NCI-H146 treated with DMSO at 0.1 percent for 48 hours (cell line): ENCODE results near the gene BPIFA1.

Experiments
- DNase-seq: peaks from one replicate; lab custom pipeline; 2025; ENCODE audit not compliant: unreplicated experiment; lab: John Stamatoyannopoulos, UW

BPIFA1 gene

GRCh38 chr20:33235696-33236095 is at the start of gene BPIFA1:
Gene BPIFA1, plus strand, starts transcription at chr20:33235996. Its CDS starts 1,716 bp downstream, at chr20:33237712.
- DNase-seq: no peak

GRCh38 chr20:33187491-33187890 is 48.3 kb upstream of the BPIFA1 start:
- no peak for DNase-seq

DNA sequence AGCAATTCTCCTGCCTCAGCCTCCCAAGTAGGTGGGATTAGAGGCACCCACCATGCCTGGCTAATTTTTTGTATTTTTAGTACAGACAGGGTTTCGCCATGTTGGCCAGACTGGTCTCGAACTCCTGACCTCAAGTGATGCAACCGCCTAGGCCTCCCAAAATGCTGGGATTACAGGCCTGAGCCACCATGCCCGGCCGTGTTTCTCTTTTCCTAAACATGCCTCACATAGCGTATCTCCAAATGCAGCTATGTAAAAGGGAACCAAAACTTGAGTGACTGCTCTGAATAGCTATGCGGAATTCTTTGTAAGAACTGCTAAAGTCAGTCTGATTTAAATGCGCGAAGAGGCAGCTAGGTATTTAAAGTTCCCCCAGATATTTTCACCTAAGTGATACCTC is 47.4 kb upstream of the BPIFA1 start:
- no peak for DNase-seq

- DNase-seq: no peak
Measured at GRCh38 chr20:33191484-33191883, 44.3 kb upstream of the BPIFA1 start.

- no peak for DNase-seq
Measured at GRCh38 chr20:33191955-33192354, 43.8 kb upstream of the BPIFA1 start.

DNA sequence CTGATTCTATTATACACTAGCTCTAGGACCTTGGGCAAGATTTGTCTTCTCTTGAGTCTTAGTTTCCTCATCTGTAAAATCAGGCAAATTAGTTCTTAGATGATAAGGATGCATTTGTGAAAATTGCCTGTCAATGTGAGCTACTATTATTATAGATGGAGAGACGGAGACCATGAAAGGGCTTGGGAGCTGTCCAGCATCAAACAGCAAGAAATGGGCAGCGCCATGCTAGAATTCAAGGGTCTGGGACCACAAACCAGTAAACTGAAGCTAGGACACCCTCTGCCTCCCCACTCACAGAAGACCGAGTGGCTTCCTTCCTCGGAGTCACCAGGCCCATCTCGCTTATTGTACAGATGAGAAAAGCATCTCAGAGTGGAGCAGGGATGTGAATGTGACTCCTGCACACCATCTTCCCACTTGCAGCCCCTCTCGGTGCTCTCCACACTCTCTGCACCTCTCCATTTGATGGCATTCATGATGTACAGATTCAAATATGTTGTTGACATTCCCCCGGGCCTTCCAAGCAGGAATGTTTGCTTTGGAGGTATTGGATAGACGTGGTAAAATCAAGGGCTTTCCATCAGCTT is 42.8 kb upstream of the BPIFA1 start:
- no peak for DNase-seq

DNA sequence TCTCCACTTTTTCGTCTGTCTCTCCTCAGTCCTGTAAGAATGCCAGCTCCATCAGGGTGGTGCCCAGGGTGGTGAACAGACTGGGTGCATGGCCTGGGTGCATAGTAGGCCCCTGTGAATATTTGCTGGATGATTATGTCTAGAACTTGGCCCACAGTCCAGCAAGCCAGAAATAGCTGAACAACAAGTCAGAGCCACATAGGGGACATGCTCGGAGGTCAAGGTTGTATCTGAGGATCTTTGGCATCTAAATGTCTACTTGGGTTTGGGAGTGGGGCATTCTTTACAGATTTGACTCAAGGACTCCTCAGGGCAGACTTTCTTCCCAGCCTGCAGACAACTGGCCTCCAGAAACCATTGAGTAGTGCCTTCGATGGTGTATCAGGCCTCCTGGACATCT is 36.8 kb upstream of the BPIFA1 start:
- no peak for DNase-seq

DNA sequence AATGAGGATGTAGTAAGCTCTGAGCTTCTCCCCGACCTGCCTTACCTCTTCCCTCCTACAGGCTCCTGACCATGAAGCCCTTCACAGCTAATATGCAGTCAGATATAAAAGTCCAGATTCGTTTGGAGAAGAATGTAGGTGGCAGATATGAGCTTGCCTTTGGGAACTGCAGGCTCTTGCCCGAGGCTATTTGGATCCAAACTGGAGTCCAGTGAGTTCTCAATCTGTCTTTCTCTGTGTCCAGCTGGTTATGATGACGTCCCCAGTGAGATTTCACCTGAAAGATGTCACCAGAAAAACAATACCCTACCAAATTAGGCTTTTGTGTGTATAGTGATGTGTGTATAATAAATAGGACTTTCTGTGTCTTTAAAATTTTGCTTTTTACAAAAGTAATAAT is 33.3 kb upstream of the BPIFA1 start:
- DNase-seq: no peak

DNA sequence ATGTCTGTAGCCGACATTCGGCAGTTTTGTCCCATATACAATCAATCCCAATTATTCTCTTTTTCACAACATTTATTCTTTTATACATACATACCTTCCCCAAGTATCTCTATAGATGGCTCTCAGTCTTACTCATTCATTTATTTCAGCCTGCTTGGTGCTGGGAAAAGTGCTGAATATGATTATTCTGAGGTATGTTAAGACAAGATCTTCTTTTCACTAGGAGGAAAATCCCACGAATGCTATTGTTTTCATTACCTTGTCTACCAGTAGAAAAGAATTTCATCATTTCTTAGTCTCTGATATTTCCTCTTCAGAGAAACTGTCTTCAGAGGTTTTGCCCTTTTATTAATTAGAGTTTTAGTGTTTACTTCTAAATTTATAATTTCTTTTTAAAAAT is 32.4 kb upstream of the BPIFA1 start:
- no peak for DNase-seq

DNA sequence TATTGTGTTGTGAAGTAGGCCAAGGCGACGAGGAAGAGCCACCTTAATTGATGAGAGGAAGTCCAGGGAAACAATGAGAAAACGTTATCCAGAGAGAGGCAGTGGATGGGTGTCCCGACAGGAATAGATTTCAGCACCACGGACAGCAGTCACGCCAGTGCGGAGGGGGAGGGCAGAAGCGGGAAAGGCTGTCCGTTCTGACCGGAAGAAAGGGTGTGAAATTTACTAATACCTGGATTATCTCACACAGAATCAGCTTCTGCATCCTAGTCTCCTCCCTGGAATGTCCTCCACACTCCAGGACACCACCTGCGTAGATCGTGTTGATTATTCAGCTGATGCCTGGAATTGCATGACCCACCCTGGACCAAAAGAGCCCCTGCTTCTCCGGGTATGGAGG is 26.0 kb upstream of the BPIFA1 start:
- DNase-seq: no peak

DNA sequence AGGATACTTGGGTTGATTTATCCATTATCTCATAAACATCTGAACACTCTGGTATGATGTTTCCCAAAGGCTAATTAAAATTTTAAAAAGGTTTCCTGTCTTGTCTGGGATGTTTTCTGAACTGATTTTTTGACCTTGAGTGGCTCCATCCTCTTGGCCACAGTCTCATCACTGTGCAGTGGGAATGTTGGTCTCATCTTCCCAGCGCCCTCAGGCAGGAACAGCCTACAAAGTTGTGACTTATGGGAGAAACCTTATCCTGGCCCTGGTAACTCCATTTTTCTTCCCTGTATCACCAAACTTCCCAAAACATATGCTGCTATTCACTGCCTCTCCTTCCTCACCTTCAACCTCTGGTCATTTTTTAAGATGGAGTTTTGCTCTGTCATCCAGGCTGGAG is 25.4 kb upstream of the BPIFA1 start:
- no peak for DNase-seq

DNA sequence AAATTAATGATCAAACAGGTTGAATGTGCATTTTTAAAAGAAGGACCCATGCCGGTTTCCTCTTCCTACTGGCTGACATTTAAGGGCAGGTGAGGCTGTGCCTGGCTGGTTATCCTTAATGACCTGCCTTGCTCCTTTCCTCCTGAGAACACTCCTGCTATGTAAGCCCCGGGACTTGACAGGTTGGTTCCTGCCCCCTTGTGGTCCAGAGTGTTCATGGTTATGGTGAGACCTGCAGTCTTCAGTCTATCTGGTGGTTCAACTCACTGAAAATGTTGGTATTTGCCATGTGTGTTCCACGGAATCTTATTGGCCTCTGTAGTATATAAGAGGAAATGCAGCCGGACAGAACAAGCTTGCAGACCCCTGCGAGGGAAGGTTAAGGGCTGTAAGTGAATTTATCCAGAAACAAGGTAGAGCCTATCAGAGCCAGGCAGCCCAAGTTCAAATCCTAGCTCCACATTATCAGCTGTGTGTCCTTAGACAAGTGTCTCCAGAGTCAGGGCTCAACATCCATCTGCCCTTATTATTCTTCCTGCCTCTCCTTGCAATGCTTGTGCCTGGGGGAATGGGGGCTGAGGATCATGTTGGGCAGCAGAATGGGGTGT is 23.9 kb upstream of the BPIFA1 start:
- DNase-seq: peak; percentile 55

DNA sequence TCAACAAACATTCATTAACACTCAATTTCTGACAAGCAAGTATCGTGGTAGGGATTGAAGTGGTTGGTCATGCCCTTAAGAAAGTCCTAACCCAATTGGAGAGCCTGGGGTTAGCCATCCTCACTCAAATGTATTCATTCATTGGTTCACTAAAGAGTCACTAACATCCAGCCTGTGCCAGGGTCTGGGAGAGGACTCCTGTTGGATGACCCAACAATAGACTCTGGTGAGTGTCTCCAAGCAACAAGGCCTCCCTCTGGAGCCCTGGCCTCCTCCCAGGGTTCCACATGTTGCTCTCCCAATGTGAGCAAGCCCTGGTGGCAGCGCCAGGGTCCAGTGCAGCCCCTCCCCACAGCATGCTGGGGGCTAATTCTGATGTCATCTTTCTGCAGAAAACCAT is 18.7 kb upstream of the BPIFA1 start, which contains the start of gene BPIFA3:
Gene BPIFA3, plus strand, starts transcription at position 301 of the 400 bp plus-strand sequence. CDS start 185 bp downstream, outside the sequence.
- no peak for DNase-seq

GRCh38 chr20:33224399-33224798 is 11.4 kb upstream of the BPIFA1 start:
- no peak for DNase-seq

DNA sequence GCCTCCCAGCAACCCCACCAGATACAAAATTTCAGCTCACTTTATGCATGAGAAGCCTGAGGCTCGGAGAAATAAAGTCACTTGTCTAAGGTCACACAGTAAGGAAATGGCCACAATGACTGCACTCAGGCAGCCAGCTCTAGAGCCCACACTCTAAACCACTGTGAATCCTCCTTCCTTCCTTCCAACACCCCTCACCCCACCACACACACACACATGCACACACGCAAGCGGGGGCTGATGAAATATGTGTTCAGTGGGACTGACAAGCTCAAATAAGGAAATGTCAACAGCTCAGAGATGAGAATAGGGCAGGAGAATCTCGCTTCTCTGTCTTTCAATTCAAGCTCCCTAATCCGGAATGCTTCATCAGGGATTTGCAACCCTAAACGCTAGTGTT is 6.0 kb upstream of the BPIFA1 start:
- DNase-seq: no peak

DNA sequence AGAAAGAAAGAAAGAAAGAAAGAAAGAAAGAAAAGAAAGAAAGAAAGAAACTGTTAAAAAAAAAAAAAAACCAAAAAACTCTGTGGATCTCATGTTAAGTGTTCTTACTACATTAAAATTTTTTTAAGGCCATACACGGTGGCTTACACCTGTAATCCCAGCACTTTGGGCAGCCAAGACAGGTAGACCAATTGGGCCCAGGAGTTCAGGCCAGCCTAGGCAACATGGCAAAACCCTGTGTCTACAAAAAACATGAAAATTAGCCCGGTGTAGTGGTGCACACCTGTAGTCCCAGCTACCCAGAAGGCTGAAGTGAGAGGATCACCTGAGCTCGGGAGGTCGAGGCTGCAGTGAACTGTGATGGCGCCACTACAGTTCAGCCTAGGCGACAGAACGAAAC is 4.6 kb upstream of the BPIFA1 start:
- DNase-seq: no peak

GRCh38 chr20:33232486-33233072 is 3.2 kb upstream of the BPIFA1 start:
- no peak for DNase-seq

DNA sequence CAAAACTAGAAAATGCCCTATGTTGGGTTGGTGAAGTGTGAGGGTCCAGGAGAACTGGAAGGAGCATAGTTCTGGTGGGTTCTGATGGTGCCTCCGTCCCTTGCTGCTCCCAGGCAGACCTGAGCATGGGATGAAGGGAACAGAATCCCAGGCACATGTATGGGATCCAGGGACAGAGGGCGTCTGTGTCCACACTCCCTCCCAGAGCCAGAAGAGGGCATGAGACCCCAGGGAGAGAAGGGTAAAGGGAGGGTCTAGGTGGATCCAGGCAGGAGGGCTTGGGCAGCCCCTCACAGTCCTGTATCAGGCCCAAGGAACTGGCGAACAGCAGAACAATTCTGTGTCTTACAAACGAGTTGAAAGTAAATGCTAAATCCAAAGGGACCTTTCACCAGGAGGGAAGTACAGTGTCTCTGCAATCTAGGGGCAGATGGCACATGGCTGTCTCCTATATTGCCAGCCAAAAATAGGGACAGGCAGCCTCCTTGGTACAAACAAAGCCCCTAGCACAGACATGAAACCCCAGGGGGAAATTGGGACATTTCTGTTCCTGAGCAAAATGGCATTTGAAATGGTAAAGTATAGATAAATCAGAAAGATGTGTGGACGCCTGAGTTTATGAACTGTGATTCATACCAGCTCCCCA is 2.5 kb upstream of the BPIFA1 start:
- DNase-seq: no peak

DNA sequence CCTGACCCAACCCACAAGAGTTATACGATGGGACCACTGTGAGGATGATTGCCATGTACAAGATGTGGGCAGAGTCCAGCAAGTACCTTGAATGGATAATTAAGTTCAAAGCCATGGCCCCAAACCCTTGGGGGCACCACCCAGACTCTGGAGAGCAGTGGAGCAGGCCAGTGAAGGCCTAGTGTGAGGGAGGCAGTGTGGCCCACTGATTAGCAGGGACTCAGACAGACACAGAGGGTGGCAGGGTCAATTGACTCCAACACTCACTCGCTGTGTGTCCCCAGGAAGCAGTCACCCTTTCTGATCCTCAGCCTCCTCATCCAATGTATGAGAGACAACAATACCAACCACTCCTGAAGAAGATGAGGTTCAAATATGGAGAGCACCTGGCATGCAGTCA is 1.7 kb upstream of the BPIFA1 start:
- DNase-seq: no peak

GRCh38 chr20:33236351-33236750 is 555 bp downstream of the BPIFA1 start:
- DNase-seq: no peak

- DNase-seq: no peak
Measured at GRCh38 chr20:33237989-33238388, 2.2 kb downstream of the BPIFA1 start.

DNA sequence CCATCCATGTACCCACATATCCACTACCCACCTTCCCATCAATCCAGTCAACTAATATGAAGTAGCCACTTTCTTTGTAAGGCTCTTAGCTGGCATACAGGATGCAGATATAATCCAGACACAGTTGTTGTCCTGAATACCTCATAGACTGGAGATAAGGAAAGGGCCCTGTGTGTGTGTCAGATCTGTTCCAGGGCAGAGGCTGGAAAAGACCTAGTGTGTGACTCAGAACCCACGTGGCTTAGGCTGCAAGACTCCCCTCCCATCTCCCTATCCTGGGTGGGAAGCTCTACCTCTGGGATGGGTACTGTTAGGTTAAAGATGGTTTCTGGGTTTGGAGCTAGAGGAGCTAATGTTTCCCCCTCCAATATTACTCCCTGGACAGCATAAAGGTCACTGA is 3.6 kb downstream of the BPIFA1 start:
- no peak for DNase-seq
